GM18870 (cell line): ENCODE results near the gene DMRTA2.
"Not testable (repeated sequence)": the region's sequence is repeated elsewhere in the genome, so short reads cannot be mapped to it uniquely, and the experiment has no call there.

Source experiments
- ATAC-seq: cut with Tn5 transposase; IDR thresholded peaks from one replicate; pipeline ENCODE4 v1.9.1; 2021; ENCODE audit warnings: moderate library complexity; ENCODE audit not compliant: unreplicated experiment

The DMRTA2 gene

GRCh38 chr1:50393522-50394120, 29.6 kb downstream of the DMRTA2 start:
- ATAC-seq: no peak

- not testable (repeated sequence) for ATAC-seq
Observed at GRCh38 chr1:50381551-50381950, 41.7 kb downstream of the DMRTA2 start.

DNA sequence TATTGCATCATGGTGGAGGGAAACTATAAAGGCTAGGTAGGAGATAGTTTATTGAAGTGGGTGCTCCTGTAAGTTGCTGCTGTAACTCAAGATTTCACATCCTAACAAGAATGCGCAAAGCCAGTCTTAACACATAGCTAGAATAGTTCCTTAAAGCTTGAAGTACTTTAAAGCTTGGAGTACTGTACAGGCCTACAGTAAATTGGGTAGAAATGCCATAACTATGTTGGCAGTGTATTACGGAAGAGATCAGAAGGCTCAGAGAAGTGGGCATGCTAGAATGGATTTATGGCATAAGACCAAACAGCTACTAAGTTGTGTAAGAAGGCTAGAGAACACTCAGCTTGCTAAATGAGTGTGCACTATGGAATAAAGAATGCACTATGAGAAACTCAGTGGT, 44.5 kb downstream of the DMRTA2 start:
- ATAC-seq: no peak

DNA sequence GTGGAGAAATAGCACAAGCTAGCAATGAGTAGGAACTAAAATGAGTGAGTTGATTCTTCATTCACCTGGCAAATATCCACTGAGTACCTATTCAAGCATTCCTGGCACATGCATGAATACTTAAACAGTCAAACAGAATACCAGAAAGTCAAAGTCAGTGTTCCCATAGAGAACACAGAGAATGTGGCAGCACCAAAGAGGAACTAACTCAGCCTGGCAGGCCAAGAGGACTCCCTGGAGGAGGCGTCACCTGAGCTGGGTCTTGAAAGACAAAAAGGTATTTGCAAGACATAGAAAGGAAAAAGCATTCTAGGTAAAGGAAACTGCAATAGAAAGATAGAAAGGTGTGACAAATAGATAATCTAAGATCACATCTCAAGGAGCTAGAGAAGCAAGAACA, 49.7 kb downstream of the DMRTA2 start:
- ATAC-seq: no peak

GRCh38 chr1:50371749-50372148, 51.5 kb downstream of the DMRTA2 start:
- ATAC-seq: no peak

- no peak for ATAC-seq
Observed at GRCh38 chr1:50369830-50370229, 53.4 kb downstream of the DMRTA2 start.

GRCh38 chr1:50369008-50369634, 54.1 kb downstream of the DMRTA2 start:
- ATAC-seq: no peak

- ATAC-seq: no peak
Observed at GRCh38 chr1:50368179-50369007, 54.9 kb downstream of the DMRTA2 start.
